ENCODE results near the gene COL18A1. TPM values are rescaled to one million over a fixed set of nuclear protein-coding genes. Genes with fewer than 3 reads are reported as not detected.

Gene COL18A1
- total RNA-seq, 1 experiment from 2014 or later, result 170 TPM

DNA sequence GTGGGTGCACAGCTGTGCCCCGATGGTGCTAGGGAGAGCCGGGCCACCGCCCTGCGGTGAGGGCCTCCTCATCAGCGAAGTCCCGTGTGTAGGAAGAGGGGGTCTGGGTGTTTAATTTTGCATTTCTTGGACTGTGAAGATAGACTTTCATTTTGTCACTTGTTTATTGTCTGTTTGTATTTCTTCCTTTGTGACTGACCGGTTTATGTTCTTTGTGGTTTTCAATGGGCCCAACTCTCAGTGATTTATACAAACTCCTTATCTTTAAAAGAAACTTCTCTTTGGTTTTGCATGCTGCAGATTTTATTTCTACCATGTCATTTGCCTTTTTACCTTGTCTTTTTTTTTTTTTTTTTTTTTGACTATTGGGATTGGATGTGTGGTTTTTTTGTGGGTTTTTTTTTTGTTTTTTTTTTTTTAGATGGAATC lies 65.1 kb downstream of the COL18A1 start:
- ChIA-PET POLR2A (interaction anchor here (1.0 kb wide), 1 partner anchor 10 kb away, joined by 3 read pairs; no protein-coding TSS in a partner anchor), CTCF (interaction anchor here (1.3 kb wide), 1 partner anchor 13 kb away, joined by 4 read pairs; no protein-coding TSS in a partner anchor)
- Mint-ChIP-seq H3K4me1 (ENCODE audit: low read depth, unreplicated experiment) (peaks cover 33% of the 10 kb centered on the region), H3K27ac (ENCODE audit: unreplicated experiment) (peak overlapping the region; percentile 86), H3K4me3 (ENCODE audit: unreplicated experiment) (peak overlapping the region; percentile 66), H3K36me3 (ENCODE audit: insufficient read depth, unreplicated experiment) (peaks cover 61% of the 10 kb centered on the region), H3K27me3 (ENCODE audit: insufficient read depth, unreplicated experiment) (no peaks in the 10 kb centered on the region), H3K9me3 (ENCODE audit: unreplicated experiment) (no peaks in the 10 kb centered on the region)
- TF ChIP-seq, protein P1, sequence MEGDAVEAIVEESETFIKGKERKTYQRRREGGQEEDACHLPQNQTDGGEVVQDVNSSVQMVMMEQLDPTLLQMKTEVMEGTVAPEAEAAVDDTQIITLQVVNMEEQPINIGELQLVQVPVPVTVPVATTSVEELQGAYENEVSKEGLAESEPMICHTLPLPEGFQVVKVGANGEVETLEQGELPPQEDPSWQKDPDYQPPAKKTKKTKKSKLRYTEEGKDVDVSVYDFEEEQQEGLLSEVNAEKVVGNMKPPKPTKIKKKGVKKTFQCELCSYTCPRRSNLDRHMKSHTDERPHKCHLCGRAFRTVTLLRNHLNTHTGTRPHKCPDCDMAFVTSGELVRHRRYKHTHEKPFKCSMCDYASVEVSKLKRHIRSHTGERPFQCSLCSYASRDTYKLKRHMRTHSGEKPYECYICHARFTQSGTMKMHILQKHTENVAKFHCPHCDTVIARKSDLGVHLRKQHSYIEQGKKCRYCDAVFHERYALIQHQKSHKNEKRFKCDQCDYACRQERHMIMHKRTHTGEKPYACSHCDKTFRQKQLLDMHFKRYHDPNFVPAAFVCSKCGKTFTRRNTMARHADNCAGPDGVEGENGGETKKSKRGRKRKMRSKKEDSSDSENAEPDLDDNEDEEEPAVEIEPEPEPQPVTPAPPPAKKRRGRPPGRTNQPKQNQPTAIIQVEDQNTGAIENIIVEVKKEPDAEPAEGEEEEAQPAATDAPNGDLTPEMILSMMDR (IDR thresholded peaks at IDR 0.05; ENCODE audit: insufficient read depth in 1 of 2, low read depth in 1 of 2, low read length in 1 of 2, severe bottlenecking in 1 of 2, unreplicated experiment in 1 of 2), result no peak
- H3K9me3 ChIP-seq, result no peaks in the 10 kb centered on the region
- intact Hi-C loops (cut with micrococcal nuclease; ENCODE audit: unreplicated experiment), result no loop called here
- BruUV-seq (replicated peaks), result no TSS peak
- H3K36me3 ChIP-seq (ENCODE audit: control insufficient read depth, insufficient read depth, low read length), result peaks cover 3% of the 10 kb centered on the region
- no peaks in the 10 kb centered on the region for H3K27me3 ChIP-seq (replicated peaks; ENCODE audit: control insufficient read depth, insufficient read depth, low read length)
- DNase-seq, result no peak
- no peak overlapping the region for H3K4me3 ChIP-seq (ENCODE audit: low read depth, low read length)
- H3K4me1 ChIP-seq, result peaks cover 40% of the 10 kb centered on the region

DNA sequence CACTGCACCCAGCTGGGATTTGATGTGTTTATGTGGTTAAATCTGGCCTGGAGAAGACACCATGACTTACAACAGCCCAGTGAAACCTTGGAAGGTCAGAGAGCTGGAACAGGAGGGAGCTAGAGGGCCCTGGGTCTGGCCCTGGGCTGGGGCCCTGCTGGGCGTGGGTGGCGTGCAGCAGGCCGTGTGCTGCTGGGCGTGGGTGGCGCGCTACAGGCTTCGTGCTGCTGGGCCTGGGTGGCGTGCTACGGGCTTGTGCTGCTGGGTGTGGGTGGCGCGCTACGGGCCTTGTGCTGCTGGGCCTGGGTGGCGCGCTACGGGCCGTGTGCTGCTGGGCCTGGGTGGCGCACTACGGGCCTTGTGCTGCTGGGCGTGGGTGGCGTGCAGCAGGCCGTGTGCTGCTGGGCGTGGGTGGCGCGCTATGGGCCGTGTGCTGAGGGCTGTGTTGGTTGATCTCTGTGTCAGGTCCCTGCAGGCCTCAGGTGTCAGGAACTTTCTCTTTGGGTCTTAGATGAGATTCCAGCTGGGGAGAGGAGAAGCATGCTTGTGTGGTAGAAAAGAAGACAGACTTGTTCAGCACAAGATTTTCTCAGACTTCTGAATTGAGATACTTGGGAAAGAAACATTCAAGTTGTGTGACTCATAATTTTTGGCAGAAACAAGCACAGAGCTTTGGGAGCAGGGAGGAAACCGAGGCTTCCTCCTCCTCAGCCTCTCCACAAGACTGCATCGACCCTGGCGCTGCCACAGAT lies 66.0 kb downstream of the COL18A1 start:
- Mint-ChIP-seq H3K4me1 (ENCODE audit: low read depth, unreplicated experiment) (peaks cover 31% of the 10 kb centered on the region), H3K4me3 (ENCODE audit: unreplicated experiment) (peak overlapping the region; percentile 66), H3K36me3 (ENCODE audit: insufficient read depth, unreplicated experiment) (peaks cover 53% of the 10 kb centered on the region), H3K27me3 (ENCODE audit: insufficient read depth, unreplicated experiment) (no peaks in the 10 kb centered on the region), H3K9me3 (ENCODE audit: unreplicated experiment) (no peaks in the 10 kb centered on the region), H3K27ac (ENCODE audit: unreplicated experiment) (peak overlapping the region; percentile 86)
- no peaks in the 10 kb centered on the region for H3K27me3 ChIP-seq (replicated peaks; ENCODE audit: control insufficient read depth, insufficient read depth, low read length)
- peak overlapping the region; percentile 2; the same call in 1 of the 2 replicates for H3K4me3 ChIP-seq (ENCODE audit: low read depth, low read length)
- intact Hi-C loops (cut with micrococcal nuclease; ENCODE audit: unreplicated experiment), result no loop called here
- CTCF ChIA-PET, result interaction anchor here (0.6 to 1.4 kb wide), 8 partner anchors 11 to 178 kb away, joined by 3 to 8 read pairs (median 3); no protein-coding TSS in a partner anchor
- TF ChIP-seq, protein P1 (IDR thresholded peaks at IDR 0.05; ENCODE audit: insufficient read depth in 1 of 2, low read depth in 1 of 2, low read length in 1 of 2, severe bottlenecking in 1 of 2, unreplicated experiment in 1 of 2), result no peak
- no peaks in the 10 kb centered on the region for H3K9me3 ChIP-seq
- DNase-seq, result no peak
- H3K36me3 ChIP-seq (ENCODE audit: control insufficient read depth, insufficient read depth, low read length), result peaks cover 3% of the 10 kb centered on the region
- POLR2A ChIA-PET, result interaction anchor here (0.6 to 1.5 kb wide), 5 partner anchors 9 to 301 kb away, joined by 3 to 5 read pairs (median 3); partner anchors contain the start of gene POFUT2
- BruUV-seq (replicated peaks), result no TSS peak
- peaks cover 40% of the 10 kb centered on the region for H3K4me1 ChIP-seq

DNA sequence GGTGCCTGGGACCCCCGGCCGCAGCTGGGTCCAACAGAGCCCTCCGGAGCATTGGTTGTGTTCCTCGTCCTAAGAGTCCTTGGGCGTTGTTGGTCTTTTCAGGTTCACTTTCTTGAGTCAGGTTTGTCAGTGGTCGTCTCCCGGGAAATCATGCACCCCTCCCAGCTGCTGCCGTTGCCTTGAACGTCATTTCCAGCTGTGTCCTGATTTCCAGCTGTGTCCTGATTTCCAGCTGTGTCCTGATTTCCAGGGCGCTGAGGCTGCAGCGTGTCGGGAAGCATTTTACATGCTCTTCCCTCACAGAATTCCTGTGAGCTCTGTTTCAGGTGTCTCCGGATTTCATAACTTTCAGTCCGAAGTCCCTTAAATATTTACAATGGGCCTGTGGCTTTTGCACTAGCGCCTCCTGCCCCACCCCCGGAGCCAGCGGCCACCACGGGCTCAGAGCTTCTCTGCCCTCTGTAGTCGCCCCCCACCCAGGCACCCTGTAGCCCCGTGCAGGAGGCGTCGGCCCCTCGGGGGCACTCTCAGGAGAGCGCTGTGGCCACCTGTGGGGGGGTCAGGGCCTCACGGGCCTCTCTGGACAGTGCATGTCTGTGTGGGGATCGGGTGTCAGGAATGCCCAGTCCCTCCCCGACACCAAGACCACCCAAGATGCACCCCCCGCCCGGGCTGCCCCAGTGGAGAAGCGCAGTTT lies 66.7 kb downstream of the COL18A1 start:
- peak overlapping the region; percentile 86 for H3K27ac Mint-ChIP-seq (ENCODE audit: unreplicated experiment)
- DNase-seq, result peak; percentile 72 to 78
- POLR2A ChIA-PET, result interaction anchor here (0.6 to 1.5 kb wide), 5 partner anchors 10 to 302 kb away, joined by 3 to 5 read pairs (median 3); partner anchors contain the start of gene POFUT2

More for the DNA sequence above, 66.7 kb downstream of the COL18A1 start:
- Histone ChIP-seq H3K27me3 (replicated peaks; ENCODE audit: control insufficient read depth, insufficient read depth, low read length) (no peaks in the 10 kb centered on the region), H3K36me3 (ENCODE audit: control insufficient read depth, insufficient read depth, low read length) (peaks cover 3% of the 10 kb centered on the region), H3K4me1 (peaks cover 40% of the 10 kb centered on the region), H3K4me3 (ENCODE audit: low read depth, low read length) (peak overlapping the region; percentile 12; the same call in 1 of the 2 replicates), H3K9me3 (no peaks in the 10 kb centered on the region)
- H3K9me3 Mint-ChIP-seq (ENCODE audit: unreplicated experiment), result no peaks in the 10 kb centered on the region
- H3K4me1 Mint-ChIP-seq (ENCODE audit: low read depth, unreplicated experiment), result peaks cover 36% of the 10 kb centered on the region
- intact Hi-C loops (cut with micrococcal nuclease; ENCODE audit: unreplicated experiment), result no loop called here
- TF ChIP-seq, protein P1 (IDR thresholded peaks at IDR 0.05; ENCODE audit: insufficient read depth in 1 of 2, low read depth in 1 of 2, low read length in 1 of 2, severe bottlenecking in 1 of 2, unreplicated experiment in 1 of 2), result peak in 1 of 2 experiments; percentile 14
- H3K4me3 Mint-ChIP-seq (ENCODE audit: unreplicated experiment), result peak overlapping the region; percentile 66
- CTCF ChIA-PET, result interaction anchor here (0.6 to 1.4 kb wide), 8 partner anchors 12 to 179 kb away, joined by 3 to 8 read pairs (median 3); no protein-coding TSS in a partner anchor
- no TSS peak for BruUV-seq (replicated peaks)
- no peaks in the 10 kb centered on the region for H3K27me3 Mint-ChIP-seq (ENCODE audit: insufficient read depth, unreplicated experiment)
- peaks cover 55% of the 10 kb centered on the region for H3K36me3 Mint-ChIP-seq (ENCODE audit: insufficient read depth, unreplicated experiment)

All from Caco-2 (cell line).